GM18867 (cell line): ENCODE measurements around the gene STK11IP.

ENCODE experiments used
- ATAC-seq: cut with Tn5 transposase; IDR thresholded peaks from one replicate; pipeline ENCODE4 v1.9.1; 2021; ENCODE audit warnings: mild to moderate bottlenecking, moderate library complexity; ENCODE audit not compliant: unreplicated experiment

The STK11IP gene

GRCh38 chr2:219597552-219598307 lies at the start of gene STK11IP:
TSS of gene STK11IP (plus strand) at chr2:219597857. CDS start at chr2:219598120, 263 bp downstream.
- ATAC-seq: peak; percentile 90

- no peak for ATAC-seq
Observed at GRCh38 chr2:219548990-219549389, 48.7 kb upstream of the STK11IP start.

GRCh38 chr2:219549619-219550018 lies 48.0 kb upstream of the STK11IP start:
- no peak for ATAC-seq

GRCh38 chr2:219551441-219552381 lies 45.9 kb upstream of the STK11IP start:
- peak; percentile 17 for ATAC-seq

- peak; percentile 83 for ATAC-seq
Observed at GRCh38 chr2:219552382-219553167, 45.1 kb upstream of the STK11IP start.

GRCh38 chr2:219553168-219553417 lies 44.6 kb upstream of the STK11IP start:
- no peak for ATAC-seq

- ATAC-seq: no peak
Observed at GRCh38 chr2:219553463-219553963, 44.1 kb upstream of the STK11IP start.

- no peak for ATAC-seq
Observed at GRCh38 chr2:219554350-219554749, 43.3 kb upstream of the STK11IP start.

- no peak for ATAC-seq
Observed at GRCh38 chr2:219555956-219556355, 41.7 kb upstream of the STK11IP start.

- ATAC-seq: no peak
Observed at GRCh38 chr2:219556413-219556812, 41.2 kb upstream of the STK11IP start.

- no peak for ATAC-seq
Observed at GRCh38 chr2:219557320-219557719, 40.3 kb upstream of the STK11IP start.

- ATAC-seq: no peak
Observed at GRCh38 chr2:219557791-219558785, 39.6 kb upstream of the STK11IP start.

- no peak for ATAC-seq
Observed at GRCh38 chr2:219559156-219559915, 38.3 kb upstream of the STK11IP start.

GRCh38 chr2:219560037-219560892 lies 37.4 kb upstream of the STK11IP start:
- ATAC-seq: peak; percentile 52

- ATAC-seq: no peak
Observed at GRCh38 chr2:219560893-219561178, 36.8 kb upstream of the STK11IP start.

GRCh38 chr2:219561179-219562048 lies 36.2 kb upstream of the STK11IP start:
- no peak for ATAC-seq
